Measurements from ENCODE around the gene HTR2C. TPM values are rescaled to one million over a fixed set of nuclear protein-coding genes. Genes with fewer than 3 reads are reported as not detected.
A peak's percentile ranks its signal among the peaks of the same experiment; 100 is the strongest.

Gene HTR2C
- total RNA-seq, 1 experiment from 2014 or later, result 0.33 TPM

- no TSS peak for BruUV-seq (replicated peaks)
- DNase-seq, result peak in 1 of 2 experiments; percentile 63
- Histone ChIP-seq H3K27me3 (ENCODE audit: insufficient read depth, low read depth) (no peaks in the 10 kb centered on the region), H3K4me1 (replicated peaks; ENCODE audit: insufficient read depth) (peaks cover 21% of the 10 kb centered on the region), H3K9me2 (ENCODE audit: insufficient read depth) (peaks cover 4% of the 10 kb centered on the region; the same call in 1 of the 2 replicates), H3K27ac (no peak overlapping the region), H3F3A (ENCODE audit: insufficient read depth, low read depth) (peaks cover 5% of the 10 kb centered on the region; the same call in 1 of the 2 replicates), H3K79me2 (ENCODE audit: low read depth) (no peaks in the 10 kb centered on the region), H3K9me3 (ENCODE audit: insufficient read depth, low read depth) (no peaks in the 10 kb centered on the region), H3K4me2 (no peak overlapping the region), H3K36me3 (ENCODE audit: low read depth) (no peaks in the 10 kb centered on the region), H2AFZ (no peak overlapping the region), H3K4me3 (no peak overlapping the region), H4K20me1 (ENCODE audit: insufficient read depth) (no peaks in the 10 kb centered on the region)
- intact Hi-C loops (cut with micrococcal nuclease; ENCODE audit: unreplicated experiment), result no loop called here
- TF ChIP-seq CTCF (conservative IDR thresholded peaks at IDR 0.05) (no peak), EZH2 (IDR thresholded peaks at IDR 0.05; ENCODE audit: low read depth) (no peak)
- POLR2A ChIA-PET (ENCODE audit: unreplicated experiment), result no interaction called here
- CTCF ChIA-PET, result no interaction called here
Observed at GRCh38 chrX:114798907-114799306, 215.0 kb downstream of the HTR2C start.

- Histone ChIP-seq H3K36me3 (ENCODE audit: low read depth) (no peaks in the 10 kb centered on the region), H3K4me3 (no peak overlapping the region), H3F3A (ENCODE audit: insufficient read depth, low read depth) (peaks cover 5% of the 10 kb centered on the region; the same call in 1 of the 2 replicates), H2AFZ (no peak overlapping the region), H4K20me1 (ENCODE audit: insufficient read depth) (no peaks in the 10 kb centered on the region), H3K9me2 (ENCODE audit: insufficient read depth) (peaks cover 4% of the 10 kb centered on the region; the same call in 1 of the 2 replicates), H3K79me2 (ENCODE audit: low read depth) (no peaks in the 10 kb centered on the region), H3K27ac (no peak overlapping the region), H3K4me1 (replicated peaks; ENCODE audit: insufficient read depth) (peaks cover 21% of the 10 kb centered on the region), H3K4me2 (no peak overlapping the region), H3K9me3 (ENCODE audit: insufficient read depth, low read depth) (no peaks in the 10 kb centered on the region), H3K27me3 (ENCODE audit: insufficient read depth, low read depth) (no peaks in the 10 kb centered on the region)
- intact Hi-C loops (cut with micrococcal nuclease; ENCODE audit: unreplicated experiment), result no loop called here
- POLR2A ChIA-PET (ENCODE audit: unreplicated experiment), result no interaction called here
- CTCF ChIA-PET, result no interaction called here
- no TSS peak for BruUV-seq (replicated peaks)
- TF ChIP-seq CTCF (conservative IDR thresholded peaks at IDR 0.05) (no peak), EZH2 (IDR thresholded peaks at IDR 0.05; ENCODE audit: low read depth) (no peak)
- peak in 1 of 2 experiments; percentile 19 for DNase-seq
Observed at GRCh38 chrX:114800719-114801118, 216.8 kb downstream of the HTR2C start.

GRCh38 chrX:114819509-114819908 lies 235.6 kb downstream of the HTR2C start:
- no peaks in the 10 kb centered on the region for H3F3A ChIP-seq (ENCODE audit: insufficient read depth, low read depth)
- no peaks in the 10 kb centered on the region for H3K36me3 ChIP-seq (ENCODE audit: low read depth)
- DNase-seq, result no peak
- CTCF ChIA-PET, result no interaction called here
- no peaks in the 10 kb centered on the region for H3K79me2 ChIP-seq (ENCODE audit: low read depth)
- H3K4me1 ChIP-seq (replicated peaks; ENCODE audit: insufficient read depth), result no peaks in the 10 kb centered on the region
- no peak overlapping the region for H3K4me3 ChIP-seq
- POLR2A ChIA-PET (ENCODE audit: unreplicated experiment), result no interaction called here
- no peaks in the 10 kb centered on the region for H4K20me1 ChIP-seq (ENCODE audit: insufficient read depth)
- no peak overlapping the region for H3K27ac ChIP-seq
- TF ChIP-seq EZH2 (IDR thresholded peaks at IDR 0.05; ENCODE audit: low read depth) (no peak), CTCF (conservative IDR thresholded peaks at IDR 0.05) (no peak)
- H2AFZ ChIP-seq, result no peak overlapping the region
- no TSS peak for BruUV-seq (replicated peaks)
- H3K4me2 ChIP-seq, result no peak overlapping the region
- peaks cover 6% of the 10 kb centered on the region; the same call in 1 of the 2 replicates for H3K9me3 ChIP-seq (ENCODE audit: insufficient read depth, low read depth)
- intact Hi-C loops (cut with micrococcal nuclease; ENCODE audit: unreplicated experiment), result no loop called here
- H3K27me3 ChIP-seq (ENCODE audit: insufficient read depth, low read depth), result no peaks in the 10 kb centered on the region
- H3K9me2 ChIP-seq (ENCODE audit: insufficient read depth), result no peaks in the 10 kb centered on the region
